NCI-H1417 treated with DMSO at 0.1 percent for 48 hours (cell line): Measurements from ENCODE around the gene C12orf42.

Experiments
- DNase-seq: peaks from one replicate; lab custom pipeline; 2025; lab: John Stamatoyannopoulos, UW

Gene C12orf42

GRCh38 chr12:103495469-103496456, at the start of gene C12orf42:
C12orf42 (minus strand) TSS chr12:103495968; CDS start chr12:103478426, 17,542 bp downstream.
- peak; percentile 86 for DNase-seq

- DNase-seq: no peak
Measured at GRCh38 chr12:103542078-103542477, 46.3 kb upstream of the C12orf42 start.

GRCh38 chr12:103540319-103540718, 44.6 kb upstream of the C12orf42 start:
- DNase-seq: no peak

GRCh38 chr12:103538397-103538796, 42.6 kb upstream of the C12orf42 start:
- no peak for DNase-seq

- DNase-seq: no peak
Measured at GRCh38 chr12:103530307-103531066, 34.7 kb upstream of the C12orf42 start.

- DNase-seq: no peak
Measured at GRCh38 chr12:103529306-103529705, 33.5 kb upstream of the C12orf42 start.

GRCh38 chr12:103524238-103524875, 28.6 kb upstream of the C12orf42 start:
- no peak for DNase-seq

GRCh38 chr12:103523771-103524170, 28.0 kb upstream of the C12orf42 start:
- DNase-seq: no peak

GRCh38 chr12:103520686-103521215, 25.0 kb upstream of the C12orf42 start:
- no peak for DNase-seq

GRCh38 chr12:103519632-103520031, 23.9 kb upstream of the C12orf42 start:
- no peak for DNase-seq

- DNase-seq: no peak
Measured at GRCh38 chr12:103518899-103519298, 23.1 kb upstream of the C12orf42 start.

GRCh38 chr12:103517161-103517560, 21.4 kb upstream of the C12orf42 start:
- no peak for DNase-seq

GRCh38 chr12:103515341-103515740, 19.6 kb upstream of the C12orf42 start:
- DNase-seq: no peak

GRCh38 chr12:103513875-103514274, 18.1 kb upstream of the C12orf42 start:
- DNase-seq: no peak

GRCh38 chr12:103505371-103506236, 9.8 kb upstream of the C12orf42 start:
- DNase-seq: no peak

GRCh38 chr12:103504606-103505005, 8.8 kb upstream of the C12orf42 start:
- no peak for DNase-seq

- no peak for DNase-seq
Measured at GRCh38 chr12:103503546-103504480, 8.0 kb upstream of the C12orf42 start.

GRCh38 chr12:103501447-103501846, 5.7 kb upstream of the C12orf42 start:
- no peak for DNase-seq

GRCh38 chr12:103499571-103499970, 3.8 kb upstream of the C12orf42 start:
- DNase-seq: no peak

- no peak for DNase-seq
Measured at GRCh38 chr12:103498990-103499389, 3.2 kb upstream of the C12orf42 start.
